ENCODE results near the gene ASTN2.
A peak's percentile ranks its signal among the peaks of the same experiment; 100 is the strongest.

Gene ASTN2

GRCh38 chr9:116589392-116590354, 825.2 kb downstream of the ASTN2 start:
- FAIRE-seq (peak; percentile 51), DNase-seq (ENCODE audit: extremely low spot score, insufficient read length, low read depth) (peak; percentile 2)

GRCh38 chr9:116587919-116588318, 826.9 kb downstream of the ASTN2 start:
- no peak for FAIRE-seq
- no peak for DNase-seq (ENCODE audit: extremely low spot score, insufficient read length, low read depth)

DNA sequence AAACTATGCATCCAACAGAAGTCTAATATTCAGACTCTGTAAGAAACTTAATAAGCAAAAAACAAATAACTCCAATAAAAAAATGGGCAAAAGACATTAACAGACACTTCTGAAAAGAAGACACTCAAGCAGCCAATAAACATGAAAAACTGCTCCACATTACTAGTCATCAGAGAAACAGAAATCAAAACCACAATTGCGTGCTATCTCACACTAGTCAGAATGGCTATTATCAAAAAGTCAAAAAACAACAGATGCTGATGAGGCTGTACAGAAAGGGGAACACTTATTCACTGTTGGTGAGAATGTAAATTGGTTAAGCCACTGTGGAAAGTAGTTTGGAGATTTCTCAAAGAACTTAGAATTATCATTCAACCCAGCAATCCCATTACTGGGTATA, 829.0 kb downstream of the ASTN2 start:
- no peak for DNase-seq (ENCODE audit: extremely low spot score, insufficient read length, low read depth)
- FAIRE-seq = no peak

- FAIRE-seq (no peak), DNase-seq (ENCODE audit: extremely low spot score, insufficient read length, low read depth) (no peak)
These were observed 829.7 kb downstream of the ASTN2 start for GRCh38 chr9:116585204-116585603.

- FAIRE-seq (no peak), DNase-seq (ENCODE audit: extremely low spot score, insufficient read length, low read depth) (no peak)
These were observed 834.0 kb downstream of the ASTN2 start for GRCh38 chr9:116580853-116581252.

DNA sequence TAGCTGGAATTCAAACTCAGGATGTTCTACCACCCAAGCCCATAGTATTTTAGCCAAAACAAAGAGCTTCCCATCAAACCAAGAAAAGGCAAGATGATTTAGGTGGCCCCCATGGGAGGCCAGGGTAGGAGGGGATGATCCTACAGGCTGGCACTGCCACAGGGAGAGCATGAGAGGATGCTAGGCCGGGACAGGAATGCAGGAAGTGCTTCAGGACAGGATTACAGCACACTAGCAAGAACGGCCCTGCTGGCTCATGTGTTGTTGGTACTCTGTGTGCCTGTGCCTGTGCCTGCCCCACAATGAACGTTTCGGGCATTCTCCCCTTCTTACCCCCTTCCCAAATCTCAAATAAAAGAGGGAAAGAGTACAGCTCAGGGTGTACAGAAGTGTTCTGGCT, 838.5 kb downstream of the ASTN2 start:
- FAIRE-seq (no peak), DNase-seq (ENCODE audit: extremely low spot score, insufficient read length, low read depth) (no peak)

- no peak for DNase-seq (ENCODE audit: extremely low spot score, insufficient read length, low read depth)
These were observed 840.7 kb downstream of the ASTN2 start for GRCh38 chr9:116574027-116574679.

GRCh38 chr9:116572095-116572748, 842.6 kb downstream of the ASTN2 start:
- FAIRE-seq (peak; percentile 87), DNase-seq (ENCODE audit: extremely low spot score, insufficient read length, low read depth) (peak; percentile 20)

More at GRCh38 chr9:116574027-116574679, 840.7 kb downstream of the ASTN2 start:
- FAIRE-seq = no peak

- FAIRE-seq (no peak), DNase-seq (ENCODE audit: extremely low spot score, insufficient read length, low read depth) (no peak)
These were observed 845.7 kb downstream of the ASTN2 start for GRCh38 chr9:116569111-116569510.

DNA sequence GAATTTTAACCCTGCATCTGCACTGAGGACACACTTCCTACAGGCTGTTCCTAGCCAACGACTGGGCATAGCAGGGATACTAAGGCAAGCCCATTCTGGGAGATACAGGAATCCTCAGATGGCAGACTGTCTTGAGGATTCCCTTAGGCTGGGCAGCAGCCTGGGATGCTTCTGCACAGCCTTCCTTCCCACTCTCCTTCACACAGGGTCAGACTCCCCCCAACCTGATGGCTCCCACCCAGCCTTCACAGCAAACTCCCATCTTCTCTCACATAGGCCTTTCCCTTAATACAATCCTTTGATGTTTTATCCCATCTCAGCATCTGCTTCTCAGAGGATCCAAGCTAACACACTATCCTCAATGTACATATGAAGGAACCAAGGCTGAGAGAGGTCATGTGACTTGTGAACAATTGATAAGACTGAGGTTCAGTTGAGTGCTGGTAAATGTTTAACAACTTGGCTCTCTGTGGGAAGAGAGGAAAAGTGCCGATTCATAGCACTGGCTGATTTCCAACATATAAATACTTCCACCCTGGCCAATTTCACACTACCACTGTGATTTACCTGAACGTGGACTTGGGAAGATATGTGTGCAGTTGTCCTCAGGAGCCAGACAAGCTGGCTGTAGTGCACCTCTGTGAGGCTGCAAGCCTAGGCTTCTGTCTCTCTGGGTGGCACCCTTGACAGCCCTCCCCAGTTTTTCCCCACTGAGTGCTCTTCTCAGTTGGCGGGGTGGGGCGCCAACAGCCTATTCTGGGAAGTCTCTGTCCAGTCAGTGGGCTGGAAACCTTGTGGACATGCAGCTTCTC, 848.0 kb downstream of the ASTN2 start:
- FAIRE-seq (no peak), DNase-seq (ENCODE audit: extremely low spot score, insufficient read length, low read depth) (no peak)

GRCh38 chr9:116565986-116566385, 848.9 kb downstream of the ASTN2 start:
- no peak for DNase-seq (ENCODE audit: extremely low spot score, insufficient read length, low read depth)
- no peak for FAIRE-seq

DNA sequence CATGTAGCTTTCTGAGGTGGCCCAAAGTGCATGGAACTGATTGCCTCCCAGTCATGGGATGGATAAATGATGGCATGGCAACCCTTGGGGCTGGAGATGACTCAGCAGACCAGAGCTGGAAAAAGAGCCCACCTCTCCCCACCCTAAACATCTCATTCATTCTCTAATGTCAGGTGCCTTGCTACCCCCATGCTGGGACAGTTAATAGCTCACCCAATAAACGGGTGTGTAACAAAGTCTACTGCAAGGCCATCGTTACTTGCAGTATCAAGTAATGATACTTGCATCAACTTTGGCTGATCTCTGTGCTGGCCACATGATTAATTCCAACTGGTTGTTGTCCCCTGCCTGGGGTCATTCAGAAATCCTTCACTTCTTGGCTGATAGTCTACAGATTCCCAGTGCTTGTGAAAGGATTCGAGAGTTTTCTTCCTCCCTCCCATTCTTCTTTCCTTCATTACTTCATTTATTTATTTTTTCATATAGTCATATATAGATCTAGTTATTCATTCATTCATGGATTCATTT, 850.5 kb downstream of the ASTN2 start:
- no peak for FAIRE-seq
- no peak for DNase-seq (ENCODE audit: extremely low spot score, insufficient read length, low read depth)

DNA sequence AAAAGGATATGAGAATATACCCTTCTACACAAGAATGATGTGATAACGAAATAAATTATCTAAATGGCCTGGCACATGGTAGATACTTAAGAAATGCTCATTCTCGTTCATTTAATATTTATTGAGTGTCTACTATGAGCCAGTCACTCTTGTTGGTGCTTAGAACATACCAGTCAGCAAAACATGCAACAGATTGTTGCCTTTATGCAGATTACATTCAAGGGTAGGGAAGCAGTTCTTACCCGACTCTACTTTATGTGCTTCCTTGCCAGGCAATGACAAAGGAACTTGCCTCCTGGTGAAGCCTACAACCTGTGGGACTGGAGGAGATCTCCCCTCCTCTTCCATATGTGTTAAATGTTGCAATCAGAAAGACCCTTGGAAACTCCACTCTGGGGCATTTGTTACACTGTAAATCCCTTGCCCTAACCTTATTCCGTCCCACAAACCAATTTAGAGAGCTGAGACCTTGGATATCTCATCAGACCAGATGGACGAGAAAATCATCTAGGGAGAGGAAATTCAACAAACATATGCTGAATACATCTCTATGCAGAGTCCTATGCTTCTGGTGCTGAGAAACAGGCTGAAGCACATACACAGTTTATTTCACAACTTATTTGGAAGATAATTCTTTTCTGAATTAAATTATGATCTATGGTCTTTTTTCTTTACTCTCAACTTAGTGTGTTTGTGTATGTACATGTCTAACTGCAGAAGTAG, 855.9 kb downstream of the ASTN2 start:
- DNase-seq (ENCODE audit: extremely low spot score, insufficient read length, low read depth) (no peak), FAIRE-seq (no peak)

DNA sequence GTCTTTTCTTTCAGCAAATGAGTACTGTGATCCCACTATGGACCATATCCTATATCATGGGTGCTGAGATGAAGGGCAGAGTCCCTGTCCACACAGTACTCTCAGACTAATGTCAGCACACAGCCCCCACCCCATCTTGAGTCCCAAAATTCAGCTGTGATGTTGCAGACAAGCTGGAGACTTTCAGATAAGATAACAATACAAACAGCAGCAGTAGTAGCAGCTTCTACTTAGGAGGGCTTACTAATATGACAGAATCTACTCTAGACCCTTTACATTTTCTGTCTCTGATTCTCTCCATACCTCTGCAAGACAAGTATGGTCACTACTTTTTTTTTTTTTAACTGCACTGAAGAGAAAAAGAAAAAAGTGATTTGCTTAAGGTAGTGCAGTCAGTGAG, 856.8 kb downstream of the ASTN2 start:
- DNase-seq (ENCODE audit: extremely low spot score, insufficient read length, low read depth) (no peak), FAIRE-seq (no peak)

DNA sequence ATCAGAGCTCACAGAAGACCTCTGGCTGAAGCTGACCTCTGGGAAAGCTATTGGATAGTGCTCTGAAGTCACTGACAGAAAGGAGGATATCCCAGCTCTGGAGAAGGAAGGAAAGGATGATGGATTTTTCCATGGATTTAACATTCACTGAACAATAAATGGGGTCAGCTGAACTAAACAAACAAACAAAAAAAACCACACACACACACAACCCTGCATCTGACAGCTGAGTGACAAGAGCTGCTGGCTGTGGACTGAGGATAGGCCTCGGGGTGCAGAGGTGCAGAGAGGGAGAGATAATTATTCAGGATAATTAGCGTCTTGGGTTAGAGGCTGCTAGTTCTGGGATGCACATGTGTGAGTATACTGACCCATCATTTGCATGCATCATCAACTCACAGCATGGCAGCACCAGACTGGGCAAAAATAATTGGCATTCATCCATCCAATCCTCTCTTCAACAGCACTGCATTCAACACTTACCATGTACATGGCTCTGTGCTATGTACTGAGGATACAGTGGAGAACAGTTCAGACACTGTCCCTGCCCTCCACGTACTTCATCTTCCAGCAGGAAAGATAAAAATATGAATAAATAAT, 859.2 kb downstream of the ASTN2 start:
- DNase-seq (ENCODE audit: extremely low spot score, insufficient read length, low read depth) (no peak), FAIRE-seq (no peak)

DNA sequence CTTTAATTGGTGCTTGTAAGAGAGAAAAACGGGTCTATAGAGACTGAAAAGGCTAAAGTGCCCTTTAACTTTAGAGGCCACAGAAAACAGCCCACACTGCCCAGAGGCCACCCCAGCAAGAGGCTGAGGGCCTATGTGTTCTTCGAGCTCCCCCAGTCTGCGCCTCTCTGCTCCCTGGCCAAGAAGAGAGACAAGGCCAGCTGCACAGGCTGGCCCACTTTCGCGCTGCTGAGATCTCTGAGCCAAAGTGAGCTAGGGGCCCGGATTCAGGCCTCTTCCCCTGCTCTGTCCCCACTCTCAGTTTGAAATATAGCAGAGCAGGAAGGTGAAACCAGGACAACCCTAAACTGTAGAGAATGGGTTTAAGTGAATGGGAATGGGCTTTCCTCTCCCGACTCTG, 859.7 kb downstream of the ASTN2 start:
- FAIRE-seq (no peak), DNase-seq (ENCODE audit: extremely low spot score, insufficient read length, low read depth) (no peak)

- FAIRE-seq = no peak
These were observed 864.0 kb downstream of the ASTN2 start for GRCh38 chr9:116550696-116551436.

More at GRCh38 chr9:116550696-116551436, 864.0 kb downstream of the ASTN2 start:
- DNase-seq (ENCODE audit: extremely low spot score, insufficient read length, low read depth) = no peak

Measured in GM18507 (cell line).